Measurements from ENCODE around the gene ERCC3. TPM values are rescaled to one million over a fixed set of nuclear protein-coding genes. Genes with fewer than 3 reads are reported as not detected.
"Not testable (repeated sequence)": the region's sequence is repeated elsewhere in the genome, so short reads cannot be mapped to it uniquely, and the experiment has no call there.

ERCC3 gene
- total RNA-seq, 1 experiment from 2014 or later: 52.7 TPM

DNA sequence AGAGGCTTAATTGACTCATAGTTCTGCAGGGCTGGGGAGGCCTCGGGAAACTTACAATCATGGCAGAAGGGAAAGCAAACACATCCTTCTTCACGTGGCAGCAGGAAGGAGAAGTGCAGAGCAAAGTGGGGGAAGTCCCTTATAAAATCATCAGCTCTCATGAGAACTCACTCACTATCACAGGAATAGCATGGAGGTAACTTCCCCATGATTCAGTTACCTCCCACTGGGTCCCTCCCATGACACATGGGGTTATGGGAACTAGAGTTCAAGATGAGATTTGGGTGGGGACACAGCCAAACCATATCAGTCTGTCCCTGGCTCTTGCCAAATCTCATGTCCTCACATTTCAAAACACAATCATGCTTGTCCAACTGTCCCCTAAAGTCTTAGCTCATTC lies 52.8 kb downstream of the ERCC3 start:
- H3K4me2 ChIP-seq (ENCODE audit: low read length); H2AFZ ChIP-seq (ENCODE audit: low read depth, low read length, poor library complexity, severe bottlenecking); H3K4me3 ChIP-seq (replicated peaks in 1 of 2; ENCODE audit: low read depth in 1 of 2, low read length in 2 of 2); BruUV-seq (replicated peaks); RAD21 ChIA-PET (ENCODE audit: low non-redundant PET in 1 of 2, low total read pairs in 2 of 2, uncharacterized antibody in 2 of 2, unreplicated experiment in 2 of 2); ATAC-seq; DNase-seq (ENCODE audit: low read depth, low spot score); H3K9me3 ChIP-seq (ENCODE audit: control insufficient read depth in 1 of 2, insufficient read depth in 1 of 2, low read depth in 1 of 2, low read length in 2 of 2); H4K20me1 ChIP-seq (ENCODE audit: insufficient read depth); H3K27ac ChIP-seq (ENCODE audit: low read depth, low read length); CTCF ChIA-PET; H3K9me2 ChIP-seq (ENCODE audit: insufficient read depth); H3K9ac ChIP-seq (ENCODE audit: low read length); POLR2A ChIA-PET; H3K36me3 ChIP-seq (ENCODE audit: control insufficient read depth in 1 of 2, insufficient read depth in 2 of 2, low read length in 2 of 2); H3K27me3 ChIP-seq (ENCODE audit: insufficient read depth, low read length); H3K4me1 ChIP-seq (ENCODE audit: control insufficient read depth in 1 of 2, insufficient read depth in 2 of 2, low read length in 2 of 2); intact Hi-C loops (cut with micrococcal nuclease); H3K79me2 ChIP-seq (ENCODE audit: insufficient read depth, low read length): not testable (repeated sequence)

DNA sequence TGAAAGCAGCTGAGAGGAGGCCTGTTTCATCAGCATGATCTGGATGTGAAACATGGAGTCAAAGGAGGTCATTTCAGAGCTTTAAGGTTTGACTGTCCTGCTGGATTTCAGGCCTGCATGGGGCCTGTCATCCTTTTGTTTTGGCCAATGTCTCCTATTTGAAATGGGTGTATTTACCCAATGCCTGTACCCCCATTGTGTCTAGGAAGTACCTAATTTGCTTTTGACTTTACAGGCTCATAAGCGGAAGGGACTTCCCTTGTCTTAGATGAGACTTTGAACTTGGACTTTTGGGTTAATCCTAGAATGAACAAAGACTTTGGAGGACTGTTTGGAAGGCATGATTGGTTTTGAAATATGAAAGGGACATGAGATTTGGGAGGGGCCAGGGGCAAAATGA lies 54.5 kb downstream of the ERCC3 start:
- H3K79me2 ChIP-seq (ENCODE audit: insufficient read depth, low read length): no peaks in the 10 kb centered on the region
- H2AFZ ChIP-seq (ENCODE audit: low read depth, low read length, poor library complexity, severe bottlenecking): no peak overlapping the region
- CTCF ChIA-PET: no interaction called here
- ATAC-seq: no peak
- intact Hi-C loops (cut with micrococcal nuclease): no loop called here
- DNase-seq (ENCODE audit: low read depth, low spot score): no peak
- BruUV-seq (replicated peaks): no TSS peak
- no peaks in the 10 kb centered on the region for H3K27me3 ChIP-seq (ENCODE audit: insufficient read depth, low read length)
- no peak overlapping the region for H3K4me2 ChIP-seq (ENCODE audit: low read length)
- RAD21 ChIA-PET (ENCODE audit: low non-redundant PET in 1 of 2, low total read pairs in 2 of 2, uncharacterized antibody in 2 of 2, unreplicated experiment in 2 of 2): no interaction called here
- H3K9ac ChIP-seq (ENCODE audit: low read length): no peak overlapping the region
- no peaks in the 10 kb centered on the region for H3K9me2 ChIP-seq (ENCODE audit: insufficient read depth)
- no peaks in the 10 kb centered on the region; a peak in 1 of 4 replicates for H3K9me3 ChIP-seq (ENCODE audit: control insufficient read depth in 1 of 2, insufficient read depth in 1 of 2, low read depth in 1 of 2, low read length in 2 of 2)
- TF ChIP-seq EZH2phosphoT487 (IDR thresholded peaks at IDR 0.05; ENCODE audit: borderline replicate concordance) (no peak), ZFX (IDR thresholded peaks at IDR 0.05) (no peak), EZH2 (IDR thresholded peaks at IDR 0.05) (no peak), ELF1 (IDR thresholded peaks at IDR 0.05; ENCODE audit: borderline replicate concordance, low read depth) (no peak)
- TF ChIP-seq, protein P1, sequence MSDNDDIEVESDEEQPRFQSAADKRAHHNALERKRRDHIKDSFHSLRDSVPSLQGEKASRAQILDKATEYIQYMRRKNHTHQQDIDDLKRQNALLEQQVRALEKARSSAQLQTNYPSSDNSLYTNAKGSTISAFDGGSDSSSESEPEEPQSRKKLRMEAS (IDR thresholded peaks at IDR 0.05): no peak
- no peaks in the 10 kb centered on the region for H3K4me1 ChIP-seq (ENCODE audit: control insufficient read depth in 1 of 2, insufficient read depth in 2 of 2, low read length in 2 of 2)
- H3K36me3 ChIP-seq (ENCODE audit: control insufficient read depth in 1 of 2, insufficient read depth in 2 of 2, low read length in 2 of 2): no peaks in the 10 kb centered on the region
- POLR2A ChIA-PET: no interaction called here
- H4K20me1 ChIP-seq (ENCODE audit: insufficient read depth): no peaks in the 10 kb centered on the region
- H3K4me3 ChIP-seq (replicated peaks in 1 of 2; ENCODE audit: low read depth in 1 of 2, low read length in 2 of 2): no peak overlapping the region
- no peak overlapping the region for H3K27ac ChIP-seq (ENCODE audit: low read depth, low read length)

DNA sequence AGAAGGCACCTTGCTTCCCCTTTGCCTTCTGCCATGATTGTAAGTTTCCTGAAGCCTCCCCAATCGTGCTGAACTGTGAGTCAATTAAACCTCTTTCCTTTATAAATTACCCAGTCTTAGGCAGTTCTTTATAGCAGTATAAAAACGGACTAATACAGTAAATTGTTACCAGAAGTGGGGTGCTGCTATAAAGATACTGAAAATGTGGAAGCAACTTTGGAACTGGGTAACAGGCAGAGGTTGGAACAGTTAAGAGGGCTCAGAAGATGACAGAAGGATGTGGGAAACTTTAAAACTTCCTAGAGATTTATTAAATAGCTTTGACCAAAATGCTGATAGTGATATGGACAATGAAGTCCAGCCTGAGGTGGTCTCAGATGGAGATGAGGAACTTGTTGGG lies 56.2 kb downstream of the ERCC3 start:
- ATAC-seq; H3K4me1 ChIP-seq (ENCODE audit: control insufficient read depth in 1 of 2, insufficient read depth in 2 of 2, low read length in 2 of 2); H3K9me2 ChIP-seq (ENCODE audit: insufficient read depth); RAD21 ChIA-PET (ENCODE audit: low non-redundant PET in 1 of 2, low total read pairs in 2 of 2, uncharacterized antibody in 2 of 2, unreplicated experiment in 2 of 2); H2AFZ ChIP-seq (ENCODE audit: low read depth, low read length, poor library complexity, severe bottlenecking); H3K9me3 ChIP-seq (ENCODE audit: control insufficient read depth in 1 of 2, insufficient read depth in 1 of 2, low read depth in 1 of 2, low read length in 2 of 2); intact Hi-C loops (cut with micrococcal nuclease); DNase-seq (ENCODE audit: low read depth, low spot score); H3K9ac ChIP-seq (ENCODE audit: low read length); BruUV-seq (replicated peaks); H3K4me2 ChIP-seq (ENCODE audit: low read length); H4K20me1 ChIP-seq (ENCODE audit: insufficient read depth); H3K79me2 ChIP-seq (ENCODE audit: insufficient read depth, low read length); H3K27ac ChIP-seq (ENCODE audit: low read depth, low read length); POLR2A ChIA-PET; H3K27me3 ChIP-seq (ENCODE audit: insufficient read depth, low read length); CTCF ChIA-PET; H3K4me3 ChIP-seq (replicated peaks in 1 of 2; ENCODE audit: low read depth in 1 of 2, low read length in 2 of 2); H3K36me3 ChIP-seq (ENCODE audit: control insufficient read depth in 1 of 2, insufficient read depth in 2 of 2, low read length in 2 of 2): not testable (repeated sequence)
